ENCODE data around the gene STON2.
"Not testable (repeated sequence)": the region's sequence is repeated elsewhere in the genome, so short reads cannot be mapped to it uniquely, and the experiment has no call there.

Gene STON2

DNA sequence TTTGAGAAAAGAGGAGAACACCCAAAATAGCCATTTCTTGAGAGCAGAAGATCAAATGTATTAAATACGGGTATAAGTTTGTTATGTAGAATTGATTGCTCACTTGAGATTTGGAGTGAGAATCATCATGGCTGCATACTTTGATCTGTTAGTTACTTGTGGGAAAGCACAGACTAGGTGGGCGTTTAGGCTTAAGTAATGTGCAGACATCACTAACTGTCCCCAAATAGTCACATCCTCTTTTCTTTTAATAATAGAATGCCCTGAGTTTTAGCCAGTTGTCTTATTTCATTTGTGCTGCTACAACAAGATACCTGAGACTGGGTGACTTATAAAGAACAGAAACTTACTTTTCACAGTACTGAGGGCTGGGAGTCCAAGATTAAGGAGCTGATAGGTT, 165.0 kb downstream of the STON2 start:
- H3K9me3 Mint-ChIP-seq, result peaks cover 26% of the 10 kb centered on the region
- TF ChIP-seq, protein P1, sequence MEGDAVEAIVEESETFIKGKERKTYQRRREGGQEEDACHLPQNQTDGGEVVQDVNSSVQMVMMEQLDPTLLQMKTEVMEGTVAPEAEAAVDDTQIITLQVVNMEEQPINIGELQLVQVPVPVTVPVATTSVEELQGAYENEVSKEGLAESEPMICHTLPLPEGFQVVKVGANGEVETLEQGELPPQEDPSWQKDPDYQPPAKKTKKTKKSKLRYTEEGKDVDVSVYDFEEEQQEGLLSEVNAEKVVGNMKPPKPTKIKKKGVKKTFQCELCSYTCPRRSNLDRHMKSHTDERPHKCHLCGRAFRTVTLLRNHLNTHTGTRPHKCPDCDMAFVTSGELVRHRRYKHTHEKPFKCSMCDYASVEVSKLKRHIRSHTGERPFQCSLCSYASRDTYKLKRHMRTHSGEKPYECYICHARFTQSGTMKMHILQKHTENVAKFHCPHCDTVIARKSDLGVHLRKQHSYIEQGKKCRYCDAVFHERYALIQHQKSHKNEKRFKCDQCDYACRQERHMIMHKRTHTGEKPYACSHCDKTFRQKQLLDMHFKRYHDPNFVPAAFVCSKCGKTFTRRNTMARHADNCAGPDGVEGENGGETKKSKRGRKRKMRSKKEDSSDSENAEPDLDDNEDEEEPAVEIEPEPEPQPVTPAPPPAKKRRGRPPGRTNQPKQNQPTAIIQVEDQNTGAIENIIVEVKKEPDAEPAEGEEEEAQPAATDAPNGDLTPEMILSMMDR (IDR thresholded peaks at IDR 0.05), result no peak
- H3K4me1 Mint-ChIP-seq, result peaks cover 33% of the 10 kb centered on the region
- no peak overlapping the region for H3K27ac Mint-ChIP-seq
- no peak for DNase-seq
- no peak overlapping the region for H3K4me3 Mint-ChIP-seq
- H3K36me3 Mint-ChIP-seq (ENCODE audit: low read depth), result peaks cover 2% of the 10 kb centered on the region
- peaks cover 5% of the 10 kb centered on the region for H3K27me3 Mint-ChIP-seq (ENCODE audit: low read depth, poor library complexity)

DNA sequence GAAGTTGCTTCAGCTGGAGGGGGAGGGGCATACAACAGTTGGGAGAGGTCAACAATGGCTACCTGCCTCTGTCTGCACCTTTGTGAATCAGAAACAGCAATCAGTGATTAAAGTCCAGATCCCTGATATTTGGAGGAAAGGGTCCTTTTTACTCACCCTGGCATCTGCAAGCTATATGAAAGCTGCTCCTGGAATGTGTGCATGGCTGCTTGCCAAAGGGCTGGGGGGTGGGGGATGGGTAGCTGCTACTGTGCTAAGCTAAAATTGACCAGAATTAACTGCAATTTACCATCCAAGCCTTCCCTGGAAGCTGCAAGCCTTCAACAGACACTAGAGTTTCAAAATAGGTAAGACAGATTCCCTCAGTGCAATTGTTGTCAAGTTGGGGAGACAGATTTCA, 165.8 kb downstream of the STON2 start:
- Mint-ChIP-seq H3K36me3 (ENCODE audit: low read depth) (peaks cover 5% of the 10 kb centered on the region), H3K4me3 (no peak overlapping the region), H3K27ac (no peak overlapping the region), H3K27me3 (ENCODE audit: low read depth, poor library complexity) (peaks cover 5% of the 10 kb centered on the region), H3K9me3 (peaks cover 34% of the 10 kb centered on the region), H3K4me1 (peaks cover 33% of the 10 kb centered on the region)
- no peak for DNase-seq
- TF ChIP-seq, protein P1 (IDR thresholded peaks at IDR 0.05), result no peak

DNA sequence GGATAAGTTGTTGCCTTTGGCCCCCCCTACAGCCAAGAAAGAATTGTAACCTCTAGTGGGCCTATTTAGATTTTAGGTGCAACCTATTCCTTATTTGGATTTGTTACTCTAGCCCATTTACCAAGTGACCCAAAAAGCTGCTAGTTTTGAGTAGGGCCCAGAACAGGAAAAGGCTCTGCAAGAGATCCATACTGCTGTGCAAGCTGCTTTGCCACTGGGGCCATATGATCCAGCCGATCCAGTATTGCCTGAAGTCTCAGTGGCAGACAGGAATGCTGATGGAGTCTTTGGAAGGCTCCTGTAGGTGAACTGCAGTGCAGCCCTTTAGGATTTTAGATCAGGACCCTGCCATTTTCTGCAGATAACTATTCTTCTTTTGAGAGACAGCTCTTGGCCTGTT, 166.5 kb downstream of the STON2 start:
- Mint-ChIP-seq H3K36me3 (ENCODE audit: low read depth) (peaks cover 5% of the 10 kb centered on the region), H3K9me3 (peaks cover 39% of the 10 kb centered on the region), H3K27me3 (ENCODE audit: low read depth, poor library complexity) (peaks cover 5% of the 10 kb centered on the region), H3K4me3 (no peak overlapping the region), H3K27ac (no peak overlapping the region), H3K4me1 (peaks cover 32% of the 10 kb centered on the region)
- TF ChIP-seq, protein P1 (IDR thresholded peaks at IDR 0.05), result no peak
- DNase-seq, result no peak

DNA sequence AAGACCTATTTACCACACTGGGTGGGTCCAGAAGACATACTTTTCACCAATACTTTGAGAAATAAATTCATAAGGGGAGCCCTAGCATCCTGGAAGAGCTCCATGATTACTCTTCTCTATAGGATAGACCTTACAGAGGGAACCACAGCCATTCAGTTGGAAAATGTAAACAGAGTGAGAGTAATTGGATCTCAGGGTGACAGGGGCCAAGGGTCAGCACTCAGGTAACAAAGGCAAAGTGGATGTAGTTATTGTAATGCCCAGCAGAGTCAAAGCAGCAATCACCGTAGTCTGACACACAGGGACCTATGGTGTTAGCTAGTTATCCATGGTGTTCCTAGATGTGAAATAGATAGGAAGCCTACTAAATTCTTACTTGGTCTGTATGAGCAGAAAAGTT, 168.6 kb downstream of the STON2 start:
- TF ChIP-seq, protein P1 (IDR thresholded peaks at IDR 0.05), result no peak
- H3K9me3 Mint-ChIP-seq, result peaks cover 38% of the 10 kb centered on the region
- peak overlapping the region; percentile 50 for H3K27ac Mint-ChIP-seq
- H3K4me3 Mint-ChIP-seq, result no peak overlapping the region
- DNase-seq, result no peak
- peaks cover 16% of the 10 kb centered on the region for H3K4me1 Mint-ChIP-seq
- peaks cover 5% of the 10 kb centered on the region for H3K27me3 Mint-ChIP-seq (ENCODE audit: low read depth, poor library complexity)
- peaks cover 5% of the 10 kb centered on the region for H3K36me3 Mint-ChIP-seq (ENCODE audit: low read depth)

DNA sequence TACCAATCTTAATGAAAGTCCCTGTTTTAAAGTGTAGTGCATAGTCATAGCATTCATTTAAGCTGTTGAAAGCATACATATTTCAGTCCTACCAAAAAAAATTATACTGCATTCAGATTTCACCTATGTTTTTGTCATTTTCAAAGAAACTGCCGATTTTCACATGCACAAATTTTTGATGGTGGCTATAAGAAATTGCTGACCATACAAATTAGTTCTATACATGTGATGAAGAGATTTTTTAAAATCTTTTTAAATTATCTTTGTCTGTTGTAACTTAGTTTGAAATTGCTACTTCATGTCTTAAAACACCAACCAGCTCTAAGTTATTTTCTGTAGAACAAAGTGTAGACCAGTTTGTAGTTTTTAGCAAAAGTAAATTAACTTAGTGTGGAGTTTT, 175.9 kb downstream of the STON2 start:
- Mint-ChIP-seq H3K4me1 (peaks cover 20% of the 10 kb centered on the region), H3K27me3 (ENCODE audit: low read depth, poor library complexity) (peaks cover 7% of the 10 kb centered on the region), H3K36me3 (ENCODE audit: low read depth) (no peaks in the 10 kb centered on the region), H3K9me3 (peaks cover 9% of the 10 kb centered on the region), H3K4me3 (no peak overlapping the region), H3K27ac (no peak overlapping the region)
- DNase-seq, result no peak
- TF ChIP-seq, protein P1 (IDR thresholded peaks at IDR 0.05), result no peak

DNA sequence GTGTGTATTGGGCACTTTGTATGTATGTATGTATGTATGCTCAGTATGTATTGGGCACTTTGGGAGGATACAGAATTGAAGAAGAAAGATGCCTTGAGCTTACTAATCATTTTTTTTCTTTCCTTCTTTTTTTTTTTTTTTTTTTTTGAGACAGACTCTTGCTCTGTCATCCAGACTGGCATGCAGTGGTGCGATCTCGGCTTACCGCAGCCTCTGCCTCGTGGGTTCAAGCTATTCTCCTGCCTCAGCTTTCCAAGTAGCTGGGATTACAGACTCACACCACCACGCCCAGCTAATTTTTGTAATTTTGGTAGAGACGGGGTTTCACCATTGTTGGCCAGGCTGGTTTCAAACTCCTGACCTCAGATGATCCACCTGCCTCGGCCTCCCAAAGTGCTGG, 176.3 kb downstream of the STON2 start:
- not testable (repeated sequence) for H3K36me3 Mint-ChIP-seq (ENCODE audit: low read depth); DNase-seq; H3K27ac Mint-ChIP-seq; H3K9me3 Mint-ChIP-seq; H3K4me3 Mint-ChIP-seq; H3K27me3 Mint-ChIP-seq (ENCODE audit: low read depth, poor library complexity)
- peaks cover 21% of the 10 kb centered on the region for H3K4me1 Mint-ChIP-seq
